AG09319 (cell line): Measurements from ENCODE around the gene CKS1B.
"Not testable (repeated sequence)": the region's sequence is repeated elsewhere in the genome, so short reads cannot be mapped to it uniquely, and the experiment has no call there.

Experiments
- DNase-seq: peaks from one replicate; pipeline ENCODE4 v3.0.0-alpha.2; 2010; ENCODE audit warnings: low read depth; ENCODE audit errors: extremely low read depth
- CTCF ChIP-seq: IDR thresholded peaks from 2 replicates; pipeline ENCODE4 v1.5.1; 2011; ENCODE audit warnings: low read depth, mild to moderate bottlenecking, inconsistent platforms, low read length, moderate library complexity

Gene CKS1B

GRCh38 chr1:154972213-154972516, 2.3 kb upstream of the CKS1B start:
- DNase-seq, result no peak

GRCh38 chr1:154972517-154973343, 1.8 kb upstream of the CKS1B start:
- peak; percentile 89 for DNase-seq
- no peak for TF ChIP-seq CTCF

More at GRCh38 chr1:154972213-154972516, 2.3 kb upstream of the CKS1B start:
- no peak for TF ChIP-seq CTCF

- peak; percentile 23 for TF ChIP-seq CTCF
- peak; percentile 96 for DNase-seq
Observed at GRCh38 chr1:154973344-154974101, 958 bp upstream of the CKS1B start.

GRCh38 chr1:154974808-154975408, 427 bp downstream of the CKS1B start:
- peak; percentile 90 for DNase-seq
- TF ChIP-seq CTCF, result no peak

- no peak for DNase-seq
Observed at GRCh38 chr1:154975409-154976059, 1.1 kb downstream of the CKS1B start.

GRCh38 chr1:154977762-154978161, 3.3 kb downstream of the CKS1B start:
- not testable (repeated sequence) for DNase-seq

More at GRCh38 chr1:154975409-154976059, 1.1 kb downstream of the CKS1B start:
- no peak for TF ChIP-seq CTCF

GRCh38 chr1:154978360-154978759, 3.9 kb downstream of the CKS1B start:
- TF ChIP-seq CTCF, result no peak
- DNase-seq, result no peak
